RWPE1 (cell line): ENCODE data around the gene FMN2.

ENCODE experiments used
- CTCF ChIA-PET: fragments of 350-600 bp; sonication (Branson Sonifier 250); formaldehyde crosslinking; extraction: SDS; loops from one replicate; lab custom pipeline; 2021; lab: Yijun Ruan, JAX
- POLR2A ChIA-PET: fragments of 400-600 bp; formaldehyde crosslinking; extraction: SDS; loops from one replicate; lab custom pipeline; 2020; ENCODE audit warnings: antibody characterized with exemption; ENCODE audit not compliant: low non-redundant PET; lab: Yijun Ruan, JAX
- DNase-seq: peaks from one replicate; pipeline ENCODE4 v3.0.0; 2012; ENCODE audit warnings: low spot score
- H3K27ac ChIP-seq: fragments of 450-650 bp; 2 replicates; pipeline ENCODE4 v1.5.1; 2017
- TF ChIP-seq, protein P1 (sequence below): fragments of 450-650 bp; conservative IDR thresholded peaks from 2 replicates; pipeline ENCODE4 v1.5.1; 2017; ENCODE audit warnings: low read depth, mild to moderate bottlenecking

Gene FMN2

DNA sequence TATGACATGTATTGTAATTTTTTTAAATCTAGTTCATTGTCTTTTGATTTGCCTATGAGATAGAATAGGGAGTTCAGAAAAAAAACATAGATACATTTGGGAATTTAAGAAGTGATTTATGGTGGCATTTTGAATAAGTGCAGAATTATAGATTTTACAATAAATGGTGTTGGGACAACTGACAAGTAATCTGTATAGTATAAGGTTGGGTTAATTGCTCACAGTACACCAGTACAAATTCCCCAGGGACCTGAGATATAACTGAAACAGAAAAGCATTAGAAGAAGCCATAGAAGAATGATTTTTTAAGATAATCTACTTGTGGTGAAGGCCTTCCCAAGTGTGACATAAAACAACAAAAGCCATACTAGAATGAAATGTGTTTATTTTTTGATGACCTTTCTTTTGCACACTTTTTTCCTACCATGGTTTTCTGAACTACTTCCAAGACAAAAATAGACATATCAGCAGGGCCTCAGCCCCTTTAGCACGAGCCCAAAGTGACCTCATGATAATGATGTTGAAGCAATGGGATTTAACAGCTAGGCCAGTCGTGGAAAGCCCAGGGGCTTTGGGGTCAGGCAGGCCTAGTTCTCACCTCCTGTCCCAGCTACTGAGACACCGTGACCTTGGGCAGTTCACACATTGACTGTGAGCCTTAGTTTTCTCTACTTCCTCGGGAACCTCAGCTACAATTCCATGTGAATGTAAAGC, 432.8 kb downstream of the FMN2 start:
- ChIA-PET CTCF (interaction anchor here (0.7 kb wide), 1 partner anchor 203 kb away, joined by 3 read pairs; no protein-coding TSS in a partner anchor), POLR2A (no interaction called here)
- TF ChIP-seq, protein P1, sequence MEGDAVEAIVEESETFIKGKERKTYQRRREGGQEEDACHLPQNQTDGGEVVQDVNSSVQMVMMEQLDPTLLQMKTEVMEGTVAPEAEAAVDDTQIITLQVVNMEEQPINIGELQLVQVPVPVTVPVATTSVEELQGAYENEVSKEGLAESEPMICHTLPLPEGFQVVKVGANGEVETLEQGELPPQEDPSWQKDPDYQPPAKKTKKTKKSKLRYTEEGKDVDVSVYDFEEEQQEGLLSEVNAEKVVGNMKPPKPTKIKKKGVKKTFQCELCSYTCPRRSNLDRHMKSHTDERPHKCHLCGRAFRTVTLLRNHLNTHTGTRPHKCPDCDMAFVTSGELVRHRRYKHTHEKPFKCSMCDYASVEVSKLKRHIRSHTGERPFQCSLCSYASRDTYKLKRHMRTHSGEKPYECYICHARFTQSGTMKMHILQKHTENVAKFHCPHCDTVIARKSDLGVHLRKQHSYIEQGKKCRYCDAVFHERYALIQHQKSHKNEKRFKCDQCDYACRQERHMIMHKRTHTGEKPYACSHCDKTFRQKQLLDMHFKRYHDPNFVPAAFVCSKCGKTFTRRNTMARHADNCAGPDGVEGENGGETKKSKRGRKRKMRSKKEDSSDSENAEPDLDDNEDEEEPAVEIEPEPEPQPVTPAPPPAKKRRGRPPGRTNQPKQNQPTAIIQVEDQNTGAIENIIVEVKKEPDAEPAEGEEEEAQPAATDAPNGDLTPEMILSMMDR = no peak
- no peak for DNase-seq
- no peak overlapping the region for H3K27ac ChIP-seq
